PC-9 (cell line): ENCODE results near the gene PODXL2. TPM values are rescaled to one million over a fixed set of nuclear protein-coding genes. Genes with fewer than 3 reads are reported as not detected.

Source experiments
- BruUV-seq: library from RNA; stranded (reverse); fragments of 400-500 nt; replicated peaks from 2 replicates; lab custom pipeline; 2021; lab: Mats Ljungman, UMichigan
- CTCF ChIA-PET: fragments of 300-600 bp; sonication (Branson Sonifier 250); formaldehyde crosslinking; loops from one replicate; lab custom pipeline; 2022; ENCODE audit warnings: antibody characterized with exemption; lab: Charles Lee
- POLR2A ChIA-PET: fragments of 300-600 bp; sonication (Branson Sonifier 250); formaldehyde crosslinking; loops from one replicate; lab custom pipeline; 2022; ENCODE audit warnings: antibody characterized with exemption; ENCODE audit not compliant: unreplicated experiment; lab: Charles Lee
- DNase-seq, 2 experiments: peaks; one replicate each; pipeline versions ENCODE4 v3.0.0 to v3.0.0-alpha.2; 2015 to 2022; ENCODE audit warnings: mixed read lengths in 1 of 2
- H2AFZ ChIP-seq: fragments of 200-600 bp; sonication (generic); 2 replicates; pipeline ENCODE4 v1.8.1; 2017; ENCODE audit warnings: antibody characterized with exemption
- H3F3A ChIP-seq: fragments of 200-600 bp; sonication (generic); 2 replicates; pipeline ENCODE4 v1.8.1; 2017; ENCODE audit warnings: antibody characterized with exemption, mild to moderate bottlenecking, low read depth; ENCODE audit not compliant: insufficient read depth
- H3K27ac ChIP-seq: fragments of 200-600 bp; sonication (generic); 2 replicates; pipeline ENCODE4 v1.6.1; 2016; ENCODE audit warnings: mixed run types
- H3K27me3 ChIP-seq: fragments of 200-600 bp; sonication (generic); 2 replicates; pipeline ENCODE4 v1.6.1; 2016; ENCODE audit warnings: low read depth, mixed run types; ENCODE audit not compliant: insufficient read depth
- H3K36me3 ChIP-seq: fragments of 200-600 bp; sonication (generic); 2 replicates; pipeline ENCODE4 v1.6.1; 2016; ENCODE audit warnings: low read depth, mixed run types
- H3K4me1 ChIP-seq: fragments of 200-600 bp; sonication (generic); replicated peaks from 2 replicates; pipeline ENCODE4 v1.6.1; 2016; ENCODE audit warnings: mixed run types; ENCODE audit not compliant: insufficient read depth
- H3K4me2 ChIP-seq: fragments of 200-600 bp; sonication (generic); 2 replicates; pipeline ENCODE4 v1.6.1; 2017; ENCODE audit warnings: mixed run types
- H3K4me3 ChIP-seq: fragments of 200-600 bp; sonication (generic); 2 replicates; pipeline ENCODE4 v1.6.1; 2016; ENCODE audit warnings: mixed run types
- H3K79me2 ChIP-seq: fragments of 200-600 bp; sonication (generic); 2 replicates; pipeline ENCODE4 v1.6.1; 2017; ENCODE audit warnings: low read depth, mixed run types
- H3K9me2 ChIP-seq: fragments of 200-600 bp; sonication (generic); 2 replicates; pipeline ENCODE4 v1.8.1; 2017; ENCODE audit warnings: mild to moderate bottlenecking; ENCODE audit not compliant: insufficient read depth
- H3K9me3 ChIP-seq: fragments of 200-600 bp; sonication (generic); 2 replicates; pipeline ENCODE4 v1.8.1; 2016; ENCODE audit warnings: low read depth; ENCODE audit not compliant: insufficient read depth
- H4K20me1 ChIP-seq: fragments of 200-600 bp; sonication (generic); 2 replicates; pipeline ENCODE4 v1.8.1; 2017; ENCODE audit not compliant: insufficient read depth
- CTCF ChIP-seq: fragments of 200-600 bp; sonication (generic); conservative IDR thresholded peaks from 2 replicates; pipeline ENCODE4 v1.6.1; 2017; ENCODE audit warnings: mixed run types, antibody characterized with exemption, mild to moderate bottlenecking, moderate library complexity
- EZH2 ChIP-seq: fragments of 200-600 bp; sonication (generic); IDR thresholded peaks from 2 replicates; pipeline ENCODE4 v1.8.0; 2017; ENCODE audit warnings: antibody characterized with exemption, low read depth
- intact Hi-C: fragments of 100-400 bp; cut with micrococcal nuclease; formaldehyde crosslinking; loops from one replicate; pipeline ENCODE4 v1.10.0; 2022; ENCODE audit not compliant: unreplicated experiment
- total RNA-seq: library from RNA; stranded (reverse); gene quantifications from 2 replicates; pipeline ENCODE4 v1.2.3, GENCODE V29; 2021

Gene PODXL2
- total RNA-seq, 1 experiment from 2014 or later, result 11.9 TPM

GRCh38 chr3:127608362-127608718 lies 20.6 kb upstream of the PODXL2 start:
- H3K9me3 ChIP-seq, result no peaks in the 10 kb centered on the region
- H3K79me2 ChIP-seq, result no peaks in the 10 kb centered on the region
- H3F3A ChIP-seq, result no peaks in the 10 kb centered on the region
- DNase-seq, result no peak
- TF ChIP-seq CTCF (no peak), EZH2 (no peak)
- ChIA-PET CTCF (interaction anchor here (0.6 kb wide), 1 partner anchor 34 kb away, joined by 7 read pairs; no protein-coding TSS in a partner anchor), POLR2A (no interaction called here)
- H3K36me3 ChIP-seq, result peaks cover 9% of the 10 kb centered on the region
- H4K20me1 ChIP-seq, result no peaks in the 10 kb centered on the region
- no peak overlapping the region for H3K4me3 ChIP-seq
- intact Hi-C loops, result no loop called here
- H2AFZ ChIP-seq, result no peak overlapping the region
- no peak overlapping the region for H3K4me2 ChIP-seq
- no TSS peak for BruUV-seq
- no peaks in the 10 kb centered on the region for H3K27me3 ChIP-seq
- no peak overlapping the region for H3K27ac ChIP-seq
- H3K9me2 ChIP-seq, result no peaks in the 10 kb centered on the region
- no peaks in the 10 kb centered on the region for H3K4me1 ChIP-seq

- no peaks in the 10 kb centered on the region for H3F3A ChIP-seq
- no TSS peak for BruUV-seq
- H3K9me2 ChIP-seq, result no peaks in the 10 kb centered on the region
- H2AFZ ChIP-seq, result no peak overlapping the region
- H3K4me3 ChIP-seq, result no peak overlapping the region
- no peaks in the 10 kb centered on the region for H3K4me1 ChIP-seq
- H3K9me3 ChIP-seq, result no peaks in the 10 kb centered on the region
- POLR2A ChIA-PET, result no interaction called here
- H3K36me3 ChIP-seq, result peaks cover 9% of the 10 kb centered on the region
- H3K4me2 ChIP-seq, result no peak overlapping the region
- TF ChIP-seq CTCF (no peak), EZH2 (no peak)
- DNase-seq, result no peak
- no peaks in the 10 kb centered on the region for H3K27me3 ChIP-seq
- CTCF ChIA-PET, result no interaction called here
- H3K79me2 ChIP-seq, result no peaks in the 10 kb centered on the region
- H3K27ac ChIP-seq, result no peak overlapping the region
- H4K20me1 ChIP-seq, result no peaks in the 10 kb centered on the region
- intact Hi-C loops, result no loop called here
Measured at GRCh38 chr3:127610105-127610504, 18.9 kb upstream of the PODXL2 start.

GRCh38 chr3:127611251-127611650 lies 17.7 kb upstream of the PODXL2 start:
- no peak overlapping the region for H2AFZ ChIP-seq
- H3K4me1 ChIP-seq, result no peaks in the 10 kb centered on the region
- no peak for TF ChIP-seq EZH2
- no peak for TF ChIP-seq CTCF
- no peak overlapping the region for H3K4me3 ChIP-seq
- H4K20me1 ChIP-seq, result no peaks in the 10 kb centered on the region
- peaks cover 9% of the 10 kb centered on the region for H3K36me3 ChIP-seq
- no peak for DNase-seq
- no peaks in the 10 kb centered on the region for H3K9me2 ChIP-seq
- H3K27ac ChIP-seq, result no peak overlapping the region
- H3K27me3 ChIP-seq, result no peaks in the 10 kb centered on the region
- H3K79me2 ChIP-seq, result no peaks in the 10 kb centered on the region
- POLR2A ChIA-PET, result no interaction called here
- CTCF ChIA-PET, result no interaction called here
- H3K9me3 ChIP-seq, result no peaks in the 10 kb centered on the region
- no peak overlapping the region for H3K4me2 ChIP-seq
- intact Hi-C loops, result no loop called here
- H3F3A ChIP-seq, result no peaks in the 10 kb centered on the region
- no TSS peak for BruUV-seq
